Pancreas (tissue), 10 donors: ENCODE measurements around the gene RBX1. TPM values are rescaled to one million over a fixed set of nuclear protein-coding genes. Genes with fewer than 3 reads are reported as not detected.
"Not testable (repeated sequence)": the region's sequence is repeated elsewhere in the genome, so short reads cannot be mapped to it uniquely, and the experiment has no call there.

ENCODE experiments used
- ATAC-seq, 4 donors: fragments of 200-7000 bp; cut with Tn5 transposase; one replicate each; pipeline versions ENCODE4 v1.8.0 to v1.9.1; 2020; ENCODE audit warnings: mild to moderate bottlenecking in 4 of 4, moderate library complexity in 4 of 4
- DNase-seq, 6 donors: peaks; one replicate each; pipeline ENCODE4 v3.0.0-alpha.2; 2020
- FAIRE-seq: peaks from 2 replicates; lab custom pipeline; 2012; peaks lifted over from hg19 to GRCh38; lab: Jason Lieb, UNC
- H3K27ac ChIP-seq, 4 donors: fragments of 200-600 bp; sonication (generic); 1 replicate in 3 of 4; 2 replicates in 1 of 4; pipeline versions ENCODE4 v1.5.0 to v1.8.0; 2020
- H3K27me3 ChIP-seq, 4 donors: fragments of 200-600 bp; one replicate each; pipeline ENCODE4 v1.8.0; 2021
- H3K36me3 ChIP-seq, 3 donors: fragments of 200-600 bp; sonication (generic) in 1 of 3; one replicate each; pipeline versions ENCODE4 v1.5.0 to v1.8.0; 2020 to 2021
- H3K4me1 ChIP-seq, 3 donors: fragments of 200-600 bp; one replicate each; pipeline ENCODE4 v1.8.0; 2021
- H3K4me3 ChIP-seq, 4 donors: fragments of 200-600 bp; sonication (generic) in 2 of 4; one replicate each; pipeline versions ENCODE4 v1.5.0 to v1.8.0; 2020 to 2021
- H3K9me3 ChIP-seq, 4 donors: fragments of 200-600 bp; one replicate each; pipeline ENCODE4 v1.8.0; 2021
- WGBS, 2 donors: extraction: QIAGEN DNeasy Blood & Tissue Kit; methylation state at CpG; one replicate each; pipeline ENCODE4 v1.1.7; 2013; 5-methylcytosine and 5-hydroxymethylcytosine counted together
- intact Hi-C, 3 donors: fragments of 100-400 bp; cut with DNase I; formaldehyde crosslinking; loops; one replicate each; pipeline versions ENCODE4 v1.11.1 to v1.14.2; 2022
- polyA plus RNA-seq, 2 donors: library from polyadenylated mRNA; stranded (reverse); fragments of 200-250 nt; gene quantifications; one replicate each; pipeline ENCODE4 v1.2.3, GENCODE V29; 2013
- total RNA-seq, 6 donors: library from RNA; stranded (reverse); fragmentation: NEBNext Ultra II Directional in 4 of 6; extraction: Animal tissue kit (Norgen Biotek cat#: 25700) in 4 of 6; gene quantifications; one replicate each; pipeline versions ENCODE4 v1.2.1 to v1.2.4, GENCODE V29; 2021 to 2023
- TF ChIP-seq, protein P1 (sequence below), 4 donors: fragments of 200-600 bp; sonication (generic) in 3 of 4; IDR thresholded peaks; one replicate each; pipeline versions ENCODE4 v1.5.0 to v1.8.0; 2021; ENCODE audit warnings: antibody characterized with exemption in 4 of 4
- donor health status: healthy with polysubstance abuse.
- donor health status: DM: no; HTN: no; CAD: no; lungs with moderate emphysema.
- donor health status: DM: no; HTN: no; CAD: no.
- donor health status: control.
- donor health status: control.
- donor health status: Bipolar disorder and iron deficiency.
- donor health status: DM: yes; HTN: yes; CAD: no.
- donor health status: DM: no; HTN: no; CAD: no.
- donor health status: DM: no; HTN: no; CAD: no.
- donor health status: DM: yes; HTN: yes; CAD: no.

The RBX1 gene
- total RNA-seq (10 to 100 TPM in 4 of 6 donors, 1 to 10 TPM in 2; 9.9 to 18.3 (median 14.0) TPM), polyA plus RNA-seq (10 to 100 TPM; 29.6 to 38.7 TPM)

DNA sequence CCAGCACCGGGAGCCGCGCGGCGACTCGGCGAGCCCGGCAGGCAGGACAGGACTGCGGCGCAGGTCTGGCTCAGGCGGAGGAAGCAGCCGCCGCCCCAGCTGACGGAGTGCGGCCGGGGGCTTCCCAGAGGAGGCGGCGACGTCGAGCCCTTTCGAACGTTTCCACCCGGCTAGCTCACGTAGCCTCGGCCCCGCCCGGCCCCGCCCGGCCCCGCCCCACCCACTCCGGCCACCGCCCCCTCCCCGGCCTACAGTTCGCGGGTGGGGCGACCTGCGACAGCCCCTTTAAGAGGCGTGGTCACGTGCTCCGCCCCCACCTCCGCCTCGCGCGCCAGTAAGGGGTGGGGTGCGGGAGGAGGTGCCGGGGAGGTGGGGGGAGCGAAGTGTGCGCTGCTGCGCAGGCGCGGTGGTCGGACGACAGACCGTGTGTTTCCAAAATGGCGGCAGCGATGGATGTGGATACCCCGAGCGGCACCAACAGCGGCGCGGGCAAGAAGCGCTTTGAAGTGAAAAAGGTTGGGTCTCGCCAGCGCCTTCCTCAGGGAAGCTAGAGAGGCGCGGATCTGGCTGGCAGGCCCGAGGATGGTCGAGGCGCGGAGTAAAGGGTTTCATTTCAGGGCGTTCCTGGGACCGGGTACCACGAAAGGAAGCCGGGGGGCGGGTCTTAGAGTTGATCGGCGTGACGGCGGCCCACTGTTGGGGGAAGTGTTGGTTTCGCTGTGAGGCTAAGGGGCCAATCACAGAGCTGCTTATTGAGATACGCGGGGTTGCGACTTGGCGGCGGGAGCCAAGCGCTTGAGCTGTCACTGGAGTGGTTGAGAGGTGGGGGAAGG is at the start of gene RBX1:
Gene RBX1 (plus strand): TSS at position 417 of the 833 bp plus-strand sequence. CDS start 21 bp downstream, at position 438.
- peaks cover 0 to 4% (median 0%) of the 10 kb centered on the region in 3 donors for H3K36me3 ChIP-seq
- peak within 1 kb of the TSS; percentile 60 to 89 (median 82) for H3K4me3 ChIP-seq
- 1% methylated on average over 74 to 84 of the region's 86 CpGs for WGBS, 2 donors
- intact Hi-C loops = loop anchor here in 2 of 3 donors (5.0 to 10.0 kb wide), 2 partner anchors 141 to 144 kb away; partner anchors contain the start of gene EP300 (in 2 of the 2)
- no peaks in the 10 kb centered on the region for H3K9me3 ChIP-seq
- DNase-seq (peak; percentile 97 to 99 (median 98)), ATAC-seq (peak; percentile 93 to 97 (median 93)), FAIRE-seq (peak; percentile 9)
- TF ChIP-seq, protein P1, sequence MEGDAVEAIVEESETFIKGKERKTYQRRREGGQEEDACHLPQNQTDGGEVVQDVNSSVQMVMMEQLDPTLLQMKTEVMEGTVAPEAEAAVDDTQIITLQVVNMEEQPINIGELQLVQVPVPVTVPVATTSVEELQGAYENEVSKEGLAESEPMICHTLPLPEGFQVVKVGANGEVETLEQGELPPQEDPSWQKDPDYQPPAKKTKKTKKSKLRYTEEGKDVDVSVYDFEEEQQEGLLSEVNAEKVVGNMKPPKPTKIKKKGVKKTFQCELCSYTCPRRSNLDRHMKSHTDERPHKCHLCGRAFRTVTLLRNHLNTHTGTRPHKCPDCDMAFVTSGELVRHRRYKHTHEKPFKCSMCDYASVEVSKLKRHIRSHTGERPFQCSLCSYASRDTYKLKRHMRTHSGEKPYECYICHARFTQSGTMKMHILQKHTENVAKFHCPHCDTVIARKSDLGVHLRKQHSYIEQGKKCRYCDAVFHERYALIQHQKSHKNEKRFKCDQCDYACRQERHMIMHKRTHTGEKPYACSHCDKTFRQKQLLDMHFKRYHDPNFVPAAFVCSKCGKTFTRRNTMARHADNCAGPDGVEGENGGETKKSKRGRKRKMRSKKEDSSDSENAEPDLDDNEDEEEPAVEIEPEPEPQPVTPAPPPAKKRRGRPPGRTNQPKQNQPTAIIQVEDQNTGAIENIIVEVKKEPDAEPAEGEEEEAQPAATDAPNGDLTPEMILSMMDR (IDR thresholded peaks at IDR 0.05) = no peak
- peaks cover 3 to 14% (median 11%) of the 10 kb centered on the region in 3 donors for H3K4me1 ChIP-seq
- peak within 1 kb of the TSS; percentile 62 to 94 (median 90) for H3K27ac ChIP-seq
- no peaks in the 10 kb centered on the region for H3K27me3 ChIP-seq

GRCh38 chr22:40904101-40904500 is 47.1 kb upstream of the RBX1 start:
- TF ChIP-seq, protein P1 (IDR thresholded peaks at IDR 0.05) = no peak
- no peaks in the 10 kb centered on the region for H3K27me3 ChIP-seq
- DNase-seq (no peak), ATAC-seq (no peak), FAIRE-seq (no peak)
- H3K36me3 ChIP-seq = peaks cover 0 to 4% (median 0%) of the 10 kb centered on the region in 3 donors
- no peaks in the 10 kb centered on the region for H3K4me1 ChIP-seq
- intact Hi-C loops = no loop called here
- H3K9me3 ChIP-seq = no peaks in the 10 kb centered on the region
- H3K27ac ChIP-seq = no peak overlapping the region
- 93 to 100% methylated on average over 1 of the region's 1 CpG for WGBS, 2 donors
- no peak overlapping the region for H3K4me3 ChIP-seq

- H3K4me1 ChIP-seq = no peaks in the 10 kb centered on the region
- no peak overlapping the region for H3K27ac ChIP-seq
- TF ChIP-seq, protein P1 (IDR thresholded peaks at IDR 0.05) = no peak
- no peak overlapping the region for H3K4me3 ChIP-seq
- H3K9me3 ChIP-seq = no peaks in the 10 kb centered on the region
- WGBS, 2 donors = 94 to 95% methylated on average over 6 of the region's 6 CpGs
- intact Hi-C loops = no loop called here
- no peak for ATAC-seq
- peaks cover 0 to 19% (median 15%) of the 10 kb centered on the region in 3 donors for H3K36me3 ChIP-seq
- H3K27me3 ChIP-seq = no peaks in the 10 kb centered on the region
- FAIRE-seq = no peak
- no peak for DNase-seq
Measured at GRCh38 chr22:40908895-40909294, 42.3 kb upstream of the RBX1 start.

GRCh38 chr22:40911772-40912171 is 39.4 kb upstream of the RBX1 start:
- ATAC-seq = no peak
- TF ChIP-seq, protein P1 (IDR thresholded peaks at IDR 0.05) = no peak
- H3K4me3 ChIP-seq = no peak overlapping the region
- H3K27ac ChIP-seq = no peak overlapping the region
- H3K27me3 ChIP-seq = no peaks in the 10 kb centered on the region
- DNase-seq = no peak
- 91 to 93% methylated on average over 3 of the region's 3 CpGs for WGBS, 2 donors
- H3K36me3 ChIP-seq = peaks cover 0 to 22% (median 15%) of the 10 kb centered on the region in 3 donors
- intact Hi-C loops = no loop called here
- no peak for FAIRE-seq
- no peaks in the 10 kb centered on the region for H3K4me1 ChIP-seq
- no peaks in the 10 kb centered on the region for H3K9me3 ChIP-seq

DNA sequence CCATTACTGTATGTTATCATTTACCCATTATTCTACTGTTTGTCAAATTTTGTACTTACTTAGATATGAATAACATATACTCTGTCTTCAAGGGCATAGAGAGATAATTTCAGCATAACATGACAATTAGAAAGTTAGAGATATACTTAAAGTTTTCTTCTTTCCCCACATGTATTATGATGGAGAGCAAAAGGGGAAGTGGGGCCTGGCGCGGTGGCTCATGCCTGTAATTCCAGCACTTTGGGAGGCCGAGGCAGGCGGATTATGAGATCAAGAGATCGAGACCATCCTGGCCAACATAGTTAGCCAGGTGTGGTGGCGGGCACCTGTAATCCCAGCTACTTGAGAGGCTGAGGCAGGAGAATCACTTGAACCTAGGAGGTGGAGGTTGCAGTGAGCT is 38.2 kb upstream of the RBX1 start:
- FAIRE-seq, H3K4me1 ChIP-seq, DNase-seq, H3K4me3 ChIP-seq, intact Hi-C loops, H3K27me3 ChIP-seq, H3K27ac ChIP-seq, H3K9me3 ChIP-seq, ATAC-seq: not testable (repeated sequence)
- 96 to 98% methylated on average over 6 of the region's 6 CpGs for WGBS, 2 donors
- H3K36me3 ChIP-seq = peaks cover 0 to 34% (median 15%) of the 10 kb centered on the region in 3 donors
